A549 (cell line): ENCODE measurements around the gene RLN2.

Source experiments
- CHD2 ChIP-seq: fragments of 150-350 bp; IDR thresholded peaks from 2 replicates; pipeline ENCODE4 v1.6.1; 2014; ENCODE audit warnings: low read length; ENCODE audit not compliant: partially characterized antibody
- CHD4 ChIP-seq: fragments of 200-600 bp; sonication (generic); IDR thresholded peaks from 2 replicates; pipeline ENCODE4 v1.6.1; 2016; ENCODE audit warnings: antibody characterized with exemption, mild to moderate bottlenecking, borderline replicate concordance
- EP300 ChIP-seq, 2 experiments: fragments of >200 bp; sonication (Bioruptor Twin); formaldehyde crosslinking; IDR thresholded peaks; 2 replicates in 1 of 2; 3 replicates in 1 of 2; pipeline ENCODE4 v1.6.1; 2016 to 2017
- NFE2L2 ChIP-seq: fragments of 150-350 bp; conservative IDR thresholded peaks from 2 replicates; pipeline ENCODE4 v1.6.1; 2014; ENCODE audit warnings: low read length
- TF ChIP-seq, protein P1 (sequence below): fragments of >200 bp; sonication (Bioruptor Twin); formaldehyde crosslinking; IDR thresholded peaks from 3 replicates; pipeline ENCODE4 v1.5.1; 2016
- TF ChIP-seq, protein P2 (sequence below): IDR thresholded peaks from 2 replicates; pipeline ENCODE4 v1.6.1; 2012; ENCODE audit warnings: low read depth, borderline replicate concordance

DNA sequence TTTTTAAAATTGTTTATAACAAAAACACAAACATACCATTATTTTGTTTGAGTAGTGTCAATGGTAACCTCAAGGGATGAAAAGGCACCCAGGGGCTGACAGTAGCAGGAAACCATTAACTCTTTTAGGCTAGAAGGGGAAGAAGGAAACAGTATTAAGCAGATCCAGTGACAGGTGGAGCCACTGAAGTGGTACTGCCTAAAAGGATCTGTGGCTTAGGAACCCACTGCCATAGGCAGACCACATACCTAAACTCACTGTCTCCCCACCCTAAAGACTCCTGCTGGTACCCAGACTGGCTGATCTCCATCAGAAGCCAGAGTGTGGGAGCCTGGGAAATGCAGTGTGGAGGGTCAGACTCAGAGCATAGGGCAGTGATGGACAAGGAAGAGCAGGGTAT is 21.7 kb upstream of the RLN2 start:
- TF ChIP-seq, protein P1, sequence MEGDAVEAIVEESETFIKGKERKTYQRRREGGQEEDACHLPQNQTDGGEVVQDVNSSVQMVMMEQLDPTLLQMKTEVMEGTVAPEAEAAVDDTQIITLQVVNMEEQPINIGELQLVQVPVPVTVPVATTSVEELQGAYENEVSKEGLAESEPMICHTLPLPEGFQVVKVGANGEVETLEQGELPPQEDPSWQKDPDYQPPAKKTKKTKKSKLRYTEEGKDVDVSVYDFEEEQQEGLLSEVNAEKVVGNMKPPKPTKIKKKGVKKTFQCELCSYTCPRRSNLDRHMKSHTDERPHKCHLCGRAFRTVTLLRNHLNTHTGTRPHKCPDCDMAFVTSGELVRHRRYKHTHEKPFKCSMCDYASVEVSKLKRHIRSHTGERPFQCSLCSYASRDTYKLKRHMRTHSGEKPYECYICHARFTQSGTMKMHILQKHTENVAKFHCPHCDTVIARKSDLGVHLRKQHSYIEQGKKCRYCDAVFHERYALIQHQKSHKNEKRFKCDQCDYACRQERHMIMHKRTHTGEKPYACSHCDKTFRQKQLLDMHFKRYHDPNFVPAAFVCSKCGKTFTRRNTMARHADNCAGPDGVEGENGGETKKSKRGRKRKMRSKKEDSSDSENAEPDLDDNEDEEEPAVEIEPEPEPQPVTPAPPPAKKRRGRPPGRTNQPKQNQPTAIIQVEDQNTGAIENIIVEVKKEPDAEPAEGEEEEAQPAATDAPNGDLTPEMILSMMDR, result no peak
- TF ChIP-seq CHD4, result no peak
- TF ChIP-seq EP300 (IDR thresholded peaks at IDR 0.05), result no peak
- no peak for TF ChIP-seq CHD2
- TF ChIP-seq NFE2L2, result no peak
- TF ChIP-seq, protein P2, sequence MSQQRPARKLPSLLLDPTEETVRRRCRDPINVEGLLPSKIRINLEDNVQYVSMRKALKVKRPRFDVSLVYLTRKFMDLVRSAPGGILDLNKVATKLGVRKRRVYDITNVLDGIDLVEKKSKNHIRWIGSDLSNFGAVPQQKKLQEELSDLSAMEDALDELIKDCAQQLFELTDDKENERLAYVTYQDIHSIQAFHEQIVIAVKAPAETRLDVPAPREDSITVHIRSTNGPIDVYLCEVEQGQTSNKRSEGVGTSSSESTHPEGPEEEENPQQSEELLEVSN, result no peak
